Neural cell (in vitro differentiated cells): ENCODE measurements around the gene ARMH1. TPM values are rescaled to one million over a fixed set of nuclear protein-coding genes. Genes with fewer than 3 reads are reported as not detected.

Experiments used
- H2AFZ ChIP-seq: fragments of 200-600, 300-800 bp; sonication (generic), shearing (Covaris generic); 2 replicates; pipeline ENCODE4 v1.6.0; 2014; ENCODE audit warnings: low read depth, mild to moderate bottlenecking, antibody characterized with exemption, low read length, moderate library complexity
- H3F3A ChIP-seq: fragments of 200-600 bp; shearing (Covaris generic); 2 replicates; pipeline ENCODE4 v1.6.1; 2016; ENCODE audit warnings: mild to moderate bottlenecking, moderate library complexity, mixed read lengths, antibody characterized with exemption, low read length; ENCODE audit not compliant: insufficient read depth, poor library complexity, severe bottlenecking
- H3K27ac ChIP-seq: fragments of 200-600, 300-800 bp; sonication (generic), shearing (Covaris generic); 2 replicates; pipeline ENCODE4 v1.5.1; 2014; ENCODE audit warnings: mild to moderate bottlenecking, low read length, moderate library complexity
- H3K27me3 ChIP-seq: fragments of 300-800, 200-600 bp; sonication (generic), shearing (Covaris generic); 2 replicates; pipeline ENCODE4 v1.6.0; 2014; ENCODE audit warnings: mild to moderate bottlenecking, low read depth, low read length, moderate library complexity; ENCODE audit not compliant: insufficient read depth
- H3K36me3 ChIP-seq: fragments of 300-800, 200-600 bp; sonication (generic), shearing (Covaris generic); 2 replicates; pipeline ENCODE4 v1.5.1; 2014; ENCODE audit warnings: mild to moderate bottlenecking, antibody characterized with exemption, low read length, moderate library complexity; ENCODE audit not compliant: insufficient read depth
- H3K4me2 ChIP-seq: fragments of 300-800, 200-600 bp; sonication (generic), shearing (Covaris generic); 2 replicates; pipeline ENCODE4 v1.6.0; 2014; ENCODE audit warnings: mild to moderate bottlenecking, low read length
- H3K4me3 ChIP-seq: fragments of 300-800, 200-600 bp; sonication (generic), shearing (Covaris generic); 2 replicates; pipeline ENCODE4 v1.5.1; 2014; ENCODE audit warnings: mild to moderate bottlenecking, low read length, moderate library complexity
- H3K79me2 ChIP-seq: fragments of 200-600 bp; shearing (Covaris generic); replicated peaks from 2 replicates; pipeline ENCODE4 v1.6.0; 2014; ENCODE audit warnings: mild to moderate bottlenecking, low read length, moderate library complexity; ENCODE audit not compliant: insufficient read depth
- H3K9ac ChIP-seq: fragments of 300-800, 200-600 bp; sonication (generic), shearing (Covaris generic); 2 replicates; pipeline ENCODE4 v1.6.1; 2016; ENCODE audit warnings: mild to moderate bottlenecking, low read length, mixed read lengths
- H3K9me2 ChIP-seq: fragments of 200-600 bp; shearing (Covaris generic); 2 replicates; pipeline ENCODE4 v1.6.1; 2016; ENCODE audit warnings: mild to moderate bottlenecking, low read length, mixed read lengths; ENCODE audit not compliant: insufficient read depth
- H3K9me3 ChIP-seq: fragments of 200-600, 300-800 bp; sonication (generic), shearing (Covaris generic); 2 replicates; pipeline ENCODE4 v1.6.1; 2016; ENCODE audit warnings: mild to moderate bottlenecking, mixed run types, low read length, moderate library complexity, mixed read lengths
- H4K20me1 ChIP-seq: fragments of 200-600 bp; shearing (Covaris generic); 2 replicates; pipeline ENCODE4 v1.6.1; 2016; ENCODE audit warnings: mild to moderate bottlenecking, mixed run types; ENCODE audit not compliant: insufficient read depth
- EP300 ChIP-seq: fragments of 450-650 bp; conservative IDR thresholded peaks from 2 replicates; pipeline ENCODE4 v1.6.1; 2014; ENCODE audit warnings: antibody characterized with exemption, mild to moderate bottlenecking, moderate library complexity; ENCODE audit not compliant: poor library complexity, severe bottlenecking
- EZH2 ChIP-seq: fragments of 200-600, 300-800 bp; shearing (Covaris generic), sonication (generic); IDR thresholded peaks from 2 replicates; pipeline ENCODE4 v1.6.1; 2014; ENCODE audit warnings: antibody characterized with exemption, low read length, borderline replicate concordance, mild to moderate bottlenecking; ENCODE audit not compliant: insufficient read depth, poor library complexity, severe bottlenecking
- MXI1 ChIP-seq: fragments of 450-650 bp; conservative IDR thresholded peaks from 2 replicates; pipeline ENCODE4 v1.6.1; 2014; ENCODE audit warnings: antibody characterized with exemption, mild to moderate bottlenecking; ENCODE audit not compliant: poor library complexity, severe bottlenecking
- POLR2AphosphoS5 ChIP-seq: IDR thresholded peaks from 2 replicates; pipeline ENCODE4 v1.6.1; 2012
- RAD21 ChIP-seq: fragments of 450-650 bp; conservative IDR thresholded peaks from 2 replicates; pipeline ENCODE4 v1.6.1; 2014; ENCODE audit warnings: antibody characterized with exemption, mild to moderate bottlenecking, moderate library complexity
- SMC3 ChIP-seq: fragments of 450-650 bp; conservative IDR thresholded peaks from 2 replicates; pipeline ENCODE4 v1.6.1; 2014; ENCODE audit warnings: antibody characterized with exemption, mild to moderate bottlenecking, moderate library complexity; ENCODE audit not compliant: poor library complexity
- TAF1 ChIP-seq: IDR thresholded peaks from 2 replicates; pipeline ENCODE4 v1.6.1; 2012; ENCODE audit warnings: low read depth
- polyA plus RNA-seq: library from polyadenylated mRNA; depleted of rRNA; stranded (reverse); fragments of >200 nt; gene quantifications from 2 replicates; pipeline ENCODE4 v1.2.3, GENCODE V29; 2014
- TF ChIP-seq, protein P1 (sequence below): fragments of 450-650 bp; IDR thresholded peaks from 2 replicates; pipeline ENCODE4 v1.5.1; 2014; ENCODE audit warnings: antibody characterized with exemption, mild to moderate bottlenecking, moderate library complexity; ENCODE audit not compliant: poor library complexity, severe bottlenecking
- TF ChIP-seq, protein P2 (sequence below): IDR thresholded peaks from 2 replicates; pipeline ENCODE4 v1.6.1; 2012; ENCODE audit warnings: borderline replicate concordance

The ARMH1 gene
- polyA plus RNA-seq, 1 donor from 2014 or later: 105 TPM

DNA sequence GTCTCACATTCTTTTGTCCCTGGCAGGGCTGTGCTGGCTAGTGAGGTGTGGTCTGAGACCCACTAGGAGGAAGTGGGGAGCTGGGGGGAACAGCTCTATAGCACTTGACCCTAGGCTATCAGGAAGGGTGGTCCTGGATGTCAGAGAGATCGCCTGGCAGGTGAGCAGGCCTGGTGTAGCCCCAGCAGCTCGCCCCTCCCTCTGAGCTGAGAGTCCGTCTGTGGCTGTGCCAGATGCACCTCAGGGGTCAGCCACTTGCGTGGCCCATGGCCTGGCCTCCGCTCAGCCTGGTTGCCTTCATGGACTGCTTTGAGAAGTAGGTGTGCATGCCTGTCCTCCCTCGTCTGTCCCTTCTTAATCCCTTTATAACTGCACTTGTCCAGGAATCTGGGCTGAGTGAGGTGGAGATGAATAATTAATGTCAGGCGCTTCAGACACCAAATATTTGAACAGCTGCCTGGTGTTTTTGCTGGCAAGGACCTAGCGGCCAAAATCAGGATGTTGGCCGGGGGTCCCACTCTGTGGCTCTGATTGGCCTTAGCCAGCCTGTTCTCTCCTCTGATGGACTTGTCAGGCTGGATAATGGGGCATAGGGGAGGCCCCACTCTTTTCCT, 30.7 kb upstream of the ARMH1 start:
- Histone ChIP-seq H3K9ac (no peak overlapping the region), H3K27ac (no peak overlapping the region), H3K9me3 (no peaks in the 10 kb centered on the region), H2AFZ (no peak overlapping the region), H4K20me1 (no peaks in the 10 kb centered on the region), H3K36me3 (no peaks in the 10 kb centered on the region), H3K27me3 (no peaks in the 10 kb centered on the region), H3K4me3 (no peak overlapping the region), H3F3A (no peaks in the 10 kb centered on the region), H3K79me2 (no peaks in the 10 kb centered on the region), H3K4me2 (no peak overlapping the region), H3K9me2 (no peaks in the 10 kb centered on the region)
- TF ChIP-seq EZH2 (no peak), POLR2AphosphoS5 (no peak), SMC3 (no peak), MXI1 (no peak), TAF1 (no peak), EP300 (no peak), RAD21 (no peak)
- TF ChIP-seq, protein P1, sequence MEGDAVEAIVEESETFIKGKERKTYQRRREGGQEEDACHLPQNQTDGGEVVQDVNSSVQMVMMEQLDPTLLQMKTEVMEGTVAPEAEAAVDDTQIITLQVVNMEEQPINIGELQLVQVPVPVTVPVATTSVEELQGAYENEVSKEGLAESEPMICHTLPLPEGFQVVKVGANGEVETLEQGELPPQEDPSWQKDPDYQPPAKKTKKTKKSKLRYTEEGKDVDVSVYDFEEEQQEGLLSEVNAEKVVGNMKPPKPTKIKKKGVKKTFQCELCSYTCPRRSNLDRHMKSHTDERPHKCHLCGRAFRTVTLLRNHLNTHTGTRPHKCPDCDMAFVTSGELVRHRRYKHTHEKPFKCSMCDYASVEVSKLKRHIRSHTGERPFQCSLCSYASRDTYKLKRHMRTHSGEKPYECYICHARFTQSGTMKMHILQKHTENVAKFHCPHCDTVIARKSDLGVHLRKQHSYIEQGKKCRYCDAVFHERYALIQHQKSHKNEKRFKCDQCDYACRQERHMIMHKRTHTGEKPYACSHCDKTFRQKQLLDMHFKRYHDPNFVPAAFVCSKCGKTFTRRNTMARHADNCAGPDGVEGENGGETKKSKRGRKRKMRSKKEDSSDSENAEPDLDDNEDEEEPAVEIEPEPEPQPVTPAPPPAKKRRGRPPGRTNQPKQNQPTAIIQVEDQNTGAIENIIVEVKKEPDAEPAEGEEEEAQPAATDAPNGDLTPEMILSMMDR: no peak
- TF ChIP-seq, protein P2, sequence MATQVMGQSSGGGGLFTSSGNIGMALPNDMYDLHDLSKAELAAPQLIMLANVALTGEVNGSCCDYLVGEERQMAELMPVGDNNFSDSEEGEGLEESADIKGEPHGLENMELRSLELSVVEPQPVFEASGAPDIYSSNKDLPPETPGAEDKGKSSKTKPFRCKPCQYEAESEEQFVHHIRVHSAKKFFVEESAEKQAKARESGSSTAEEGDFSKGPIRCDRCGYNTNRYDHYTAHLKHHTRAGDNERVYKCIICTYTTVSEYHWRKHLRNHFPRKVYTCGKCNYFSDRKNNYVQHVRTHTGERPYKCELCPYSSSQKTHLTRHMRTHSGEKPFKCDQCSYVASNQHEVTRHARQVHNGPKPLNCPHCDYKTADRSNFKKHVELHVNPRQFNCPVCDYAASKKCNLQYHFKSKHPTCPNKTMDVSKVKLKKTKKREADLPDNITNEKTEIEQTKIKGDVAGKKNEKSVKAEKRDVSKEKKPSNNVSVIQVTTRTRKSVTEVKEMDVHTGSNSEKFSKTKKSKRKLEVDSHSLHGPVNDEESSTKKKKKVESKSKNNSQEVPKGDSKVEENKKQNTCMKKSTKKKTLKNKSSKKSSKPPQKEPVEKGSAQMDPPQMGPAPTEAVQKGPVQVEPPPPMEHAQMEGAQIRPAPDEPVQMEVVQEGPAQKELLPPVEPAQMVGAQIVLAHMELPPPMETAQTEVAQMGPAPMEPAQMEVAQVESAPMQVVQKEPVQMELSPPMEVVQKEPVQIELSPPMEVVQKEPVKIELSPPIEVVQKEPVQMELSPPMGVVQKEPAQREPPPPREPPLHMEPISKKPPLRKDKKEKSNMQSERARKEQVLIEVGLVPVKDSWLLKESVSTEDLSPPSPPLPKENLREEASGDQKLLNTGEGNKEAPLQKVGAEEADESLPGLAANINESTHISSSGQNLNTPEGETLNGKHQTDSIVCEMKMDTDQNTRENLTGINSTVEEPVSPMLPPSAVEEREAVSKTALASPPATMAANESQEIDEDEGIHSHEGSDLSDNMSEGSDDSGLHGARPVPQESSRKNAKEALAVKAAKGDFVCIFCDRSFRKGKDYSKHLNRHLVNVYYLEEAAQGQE: no peak

DNA sequence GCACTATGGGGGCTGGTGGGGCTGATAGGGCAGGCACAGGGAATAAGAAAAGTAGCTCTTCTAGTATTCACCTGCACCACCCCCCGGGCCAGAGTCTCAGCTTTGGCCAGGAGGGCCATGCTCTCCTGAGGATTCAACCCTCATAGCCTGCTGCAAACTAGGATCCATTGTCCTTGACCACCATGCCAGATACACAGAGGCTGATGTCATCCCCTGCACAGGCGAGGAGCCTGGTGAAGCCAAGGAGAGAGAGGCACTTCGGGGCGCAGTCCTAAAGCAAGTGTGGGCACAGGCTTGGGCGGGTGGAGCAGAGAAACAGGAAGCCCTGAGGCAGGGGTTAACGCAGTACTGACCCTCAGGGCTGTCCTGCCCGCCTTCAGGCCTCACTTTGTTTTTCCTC, 29.7 kb upstream of the ARMH1 start:
- no peaks in the 10 kb centered on the region for H3K36me3 ChIP-seq
- no peaks in the 10 kb centered on the region for H3K9me2 ChIP-seq
- no peaks in the 10 kb centered on the region for H3K79me2 ChIP-seq
- no peak overlapping the region for H3K9ac ChIP-seq
- no peak overlapping the region for H3K4me3 ChIP-seq
- H3K27me3 ChIP-seq: no peaks in the 10 kb centered on the region
- no peak overlapping the region for H3K4me2 ChIP-seq
- no peaks in the 10 kb centered on the region for H3K9me3 ChIP-seq
- H4K20me1 ChIP-seq: no peaks in the 10 kb centered on the region
- no peak overlapping the region for H2AFZ ChIP-seq
- H3F3A ChIP-seq: no peaks in the 10 kb centered on the region
- TF ChIP-seq, protein P1: no peak
- TF ChIP-seq SMC3 (no peak), MXI1 (no peak), RAD21 (no peak), POLR2AphosphoS5 (no peak), TAF1 (no peak), EP300 (no peak), EZH2 (no peak)
- TF ChIP-seq, protein P2: no peak
- no peak overlapping the region for H3K27ac ChIP-seq
